Body of pancreas (tissue), 4 donors: Measurements from ENCODE around the gene ZFYVE21.
A peak's percentile ranks its signal among the peaks of the same experiment; 100 is the strongest.

Experiments
- CTCF ChIP-seq, 7 experiments: fragments of 450-650 bp in 4 of 7; fragments of 200-600 bp in 3 of 7; sonication (generic) in 3 of 7; IDR thresholded peaks; one replicate each; pipeline ENCODE4 v1.5.1; 2016 to 2019; ENCODE audit warnings: antibody characterized with exemption in 7 of 7
- POLR2A ChIP-seq, 3 donors: fragments of 450-650 bp; IDR thresholded peaks; one replicate each; pipeline ENCODE4 v1.6.1; 2016; ENCODE audit warnings: antibody characterized with exemption in 3 of 3, mild to moderate bottlenecking in 2 of 3

DNA sequence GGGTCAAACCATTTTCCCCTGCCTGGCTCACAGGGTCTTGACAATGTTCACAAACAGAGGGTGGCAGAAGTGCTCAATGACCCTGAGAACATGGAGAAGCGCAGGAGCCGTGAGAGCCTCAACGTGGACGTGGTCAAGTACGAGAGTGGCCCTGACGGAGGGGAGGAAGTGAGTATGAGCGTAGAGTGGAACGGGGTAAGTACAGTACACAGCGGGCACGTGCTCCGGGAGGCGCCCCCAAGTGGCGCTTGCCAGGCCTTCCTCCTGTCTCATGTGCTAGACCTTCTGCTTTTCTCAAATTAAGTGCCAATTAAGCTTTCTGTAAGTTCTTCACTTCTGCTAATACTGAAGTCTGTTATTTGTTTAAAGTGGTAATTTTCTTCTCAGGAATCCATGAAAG lies 36.3 kb upstream of the ZFYVE21 start:
- TF ChIP-seq CTCF (IDR thresholded peaks at IDR 0.05): peak in 5 of 7 experiments; percentile 8 to 25 (median 15)
- no peak for TF ChIP-seq POLR2A (IDR thresholded peaks at IDR 0.05)
